Measurements from ENCODE around the gene PFKP.
"Not testable (repeated sequence)": the region's sequence is repeated elsewhere in the genome, so short reads cannot be mapped to it uniquely, and the experiment has no call there.

Gene PFKP

DNA sequence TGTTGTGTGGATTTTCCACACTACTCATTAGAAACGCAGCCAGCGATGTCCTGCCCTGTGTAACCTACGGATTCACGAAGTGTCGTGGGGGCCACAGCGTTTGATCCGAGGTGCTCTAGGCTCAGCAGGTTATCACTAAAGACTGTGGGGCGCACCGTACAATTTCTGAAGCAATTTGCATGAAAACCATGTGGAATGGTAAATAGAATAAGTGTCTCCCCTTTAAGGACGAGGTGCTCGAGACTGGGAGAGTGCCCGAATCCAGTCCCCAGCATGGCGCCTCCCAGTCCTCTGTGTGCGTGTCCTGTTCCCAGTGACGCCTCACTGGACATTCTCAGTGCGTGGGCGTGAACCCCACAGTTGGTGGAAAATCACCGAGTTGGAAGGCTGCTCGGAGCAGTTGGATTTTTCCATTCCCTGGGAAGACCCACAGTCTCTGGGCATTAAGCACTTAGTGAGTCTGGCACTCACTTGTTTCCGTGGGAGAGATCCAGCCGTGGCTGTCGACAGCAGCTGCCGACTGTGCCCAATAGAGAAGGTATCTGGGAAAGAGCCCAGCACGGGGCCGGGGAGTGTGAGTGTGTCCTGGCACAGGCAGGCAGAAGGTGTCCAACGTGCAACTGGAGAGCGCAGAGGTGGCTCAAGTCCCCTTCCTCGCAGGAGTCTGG lies 37.0 kb downstream of the PFKP start:
- Histone ChIP-seq H3K27me3 (ENCODE audit: control insufficient read depth, insufficient read depth, low read length) (no peaks in the 10 kb centered on the region), H3K9me3 (ENCODE audit: control insufficient read depth, insufficient read depth, low read length) (no peaks in the 10 kb centered on the region), H3K4me3 (ENCODE audit: low read depth, low read length) (no peak overlapping the region), H3K9ac (ENCODE audit: low read depth, low read length) (no peak overlapping the region), H3K4me1 (ENCODE audit: control insufficient read depth, insufficient read depth, low read length) (no peaks in the 10 kb centered on the region), H3K36me3 (ENCODE audit: control insufficient read depth, insufficient read depth, low read length) (peaks cover 59% of the 10 kb centered on the region)

DNA sequence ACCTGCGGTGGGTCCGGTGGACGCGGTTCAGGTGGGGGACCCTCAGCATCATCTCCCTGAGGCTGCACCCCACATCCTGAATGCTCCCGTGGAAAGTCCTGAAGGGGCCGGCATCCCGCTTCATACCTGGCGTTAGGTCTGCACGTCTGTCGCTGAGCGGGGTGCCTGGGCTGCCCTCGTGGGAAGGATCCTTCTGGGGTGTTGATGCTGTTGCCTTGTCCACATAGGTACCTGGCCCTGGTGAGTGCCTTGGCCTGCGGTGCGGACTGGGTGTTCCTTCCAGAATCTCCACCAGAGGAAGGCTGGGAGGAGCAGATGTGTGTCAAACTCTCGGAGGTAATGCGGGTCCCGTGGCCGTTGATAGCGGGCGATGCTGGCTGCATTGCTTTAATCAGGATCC lies 37.8 kb downstream of the PFKP start:
- Histone ChIP-seq H3K4me3 (ENCODE audit: low read depth, low read length) (no peak overlapping the region), H3K27me3 (ENCODE audit: control insufficient read depth, insufficient read depth, low read length) (no peaks in the 10 kb centered on the region), H3K36me3 (ENCODE audit: control insufficient read depth, insufficient read depth, low read length) (peaks cover 58% of the 10 kb centered on the region), H3K4me1 (ENCODE audit: control insufficient read depth, insufficient read depth, low read length) (no peaks in the 10 kb centered on the region), H3K9me3 (ENCODE audit: control insufficient read depth, insufficient read depth, low read length) (no peaks in the 10 kb centered on the region), H3K9ac (ENCODE audit: low read depth, low read length) (no peak overlapping the region)

DNA sequence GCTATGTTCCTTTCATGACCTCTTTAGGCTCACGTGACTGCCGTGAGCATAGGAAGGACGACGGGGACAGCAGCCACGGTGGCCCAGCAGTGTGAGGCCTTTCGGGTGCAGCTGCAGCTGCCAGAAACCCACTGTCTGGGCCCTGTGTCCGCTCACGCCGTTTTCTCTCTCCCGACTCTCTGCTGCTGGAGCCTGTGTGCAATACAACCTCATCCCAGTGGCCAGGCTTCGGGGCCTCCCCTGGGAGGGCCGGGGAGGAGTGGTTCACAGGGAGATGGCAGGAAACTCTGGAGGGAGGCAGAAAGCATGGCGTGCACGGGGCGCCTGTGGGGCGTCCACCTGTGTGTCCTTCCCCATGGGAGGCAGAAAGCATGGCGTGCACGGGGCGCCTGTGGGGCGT lies 38.6 kb downstream of the PFKP start:
- Histone ChIP-seq H3K9ac (ENCODE audit: low read depth, low read length) (no peak overlapping the region), H3K4me1 (ENCODE audit: control insufficient read depth, insufficient read depth, low read length) (no peaks in the 10 kb centered on the region), H3K4me3 (ENCODE audit: low read depth, low read length) (no peak overlapping the region), H3K36me3 (ENCODE audit: control insufficient read depth, insufficient read depth, low read length) (peaks cover 62% of the 10 kb centered on the region), H3K9me3 (ENCODE audit: control insufficient read depth, insufficient read depth, low read length) (no peaks in the 10 kb centered on the region), H3K27me3 (ENCODE audit: control insufficient read depth, insufficient read depth, low read length) (no peaks in the 10 kb centered on the region)

DNA sequence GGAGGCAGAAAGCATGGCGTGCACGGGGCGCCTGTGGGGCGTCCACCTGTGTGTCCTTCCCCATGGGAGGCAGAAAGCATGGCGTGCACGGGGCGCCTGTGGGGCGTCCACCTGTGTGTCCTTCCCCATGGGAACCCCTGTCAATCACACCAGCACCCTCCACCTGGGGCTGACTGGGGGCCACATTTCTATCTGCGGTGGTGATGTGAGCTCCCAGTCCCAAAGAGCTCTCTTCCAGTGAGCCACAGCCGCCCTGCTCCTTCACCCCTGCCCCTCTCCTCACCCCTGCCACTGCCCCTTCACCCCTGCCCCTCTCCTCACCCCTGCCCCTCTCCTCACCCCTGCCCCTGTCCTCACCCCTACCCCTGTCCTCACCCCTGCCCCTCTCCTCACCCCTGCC lies 39.0 kb downstream of the PFKP start:
- H3K9me3 ChIP-seq (ENCODE audit: control insufficient read depth, insufficient read depth, low read length); H3K27me3 ChIP-seq (ENCODE audit: control insufficient read depth, insufficient read depth, low read length); H3K9ac ChIP-seq (ENCODE audit: low read depth, low read length); H3K4me1 ChIP-seq (ENCODE audit: control insufficient read depth, insufficient read depth, low read length); H3K4me3 ChIP-seq (ENCODE audit: low read depth, low read length): not testable (repeated sequence)
- peaks cover 61% of the 10 kb centered on the region for H3K36me3 ChIP-seq (ENCODE audit: control insufficient read depth, insufficient read depth, low read length)

DNA sequence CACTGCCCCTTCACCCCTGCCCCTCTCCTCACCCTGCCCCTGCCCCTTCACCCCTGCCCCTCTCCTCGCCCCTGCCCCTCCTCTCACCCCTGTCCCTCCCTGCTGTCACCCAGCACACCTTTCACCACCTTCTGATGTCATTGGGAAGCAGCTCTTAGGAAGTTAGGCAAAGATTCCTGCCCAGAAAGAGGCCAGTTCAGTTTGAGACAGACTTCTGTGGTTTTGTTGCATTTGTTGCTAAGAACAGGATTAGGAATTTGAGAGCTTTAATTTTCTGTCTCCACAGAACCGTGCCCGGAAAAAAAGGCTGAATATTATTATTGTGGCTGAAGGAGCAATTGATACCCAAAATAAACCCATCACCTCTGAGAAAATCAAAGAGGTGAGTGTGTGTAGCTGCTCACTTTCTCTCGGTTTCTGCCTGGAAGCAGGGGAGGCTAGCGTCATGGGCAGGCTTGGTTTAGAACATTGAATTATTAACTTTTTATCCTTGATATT lies 39.6 kb downstream of the PFKP start:
- Histone ChIP-seq H3K4me3 (ENCODE audit: low read depth, low read length) (no peak overlapping the region), H3K9me3 (ENCODE audit: control insufficient read depth, insufficient read depth, low read length) (no peaks in the 10 kb centered on the region), H3K9ac (ENCODE audit: low read depth, low read length) (no peak overlapping the region), H3K27me3 (ENCODE audit: control insufficient read depth, insufficient read depth, low read length) (no peaks in the 10 kb centered on the region), H3K4me1 (ENCODE audit: control insufficient read depth, insufficient read depth, low read length) (no peaks in the 10 kb centered on the region), H3K36me3 (ENCODE audit: control insufficient read depth, insufficient read depth, low read length) (peaks cover 67% of the 10 kb centered on the region)

DNA sequence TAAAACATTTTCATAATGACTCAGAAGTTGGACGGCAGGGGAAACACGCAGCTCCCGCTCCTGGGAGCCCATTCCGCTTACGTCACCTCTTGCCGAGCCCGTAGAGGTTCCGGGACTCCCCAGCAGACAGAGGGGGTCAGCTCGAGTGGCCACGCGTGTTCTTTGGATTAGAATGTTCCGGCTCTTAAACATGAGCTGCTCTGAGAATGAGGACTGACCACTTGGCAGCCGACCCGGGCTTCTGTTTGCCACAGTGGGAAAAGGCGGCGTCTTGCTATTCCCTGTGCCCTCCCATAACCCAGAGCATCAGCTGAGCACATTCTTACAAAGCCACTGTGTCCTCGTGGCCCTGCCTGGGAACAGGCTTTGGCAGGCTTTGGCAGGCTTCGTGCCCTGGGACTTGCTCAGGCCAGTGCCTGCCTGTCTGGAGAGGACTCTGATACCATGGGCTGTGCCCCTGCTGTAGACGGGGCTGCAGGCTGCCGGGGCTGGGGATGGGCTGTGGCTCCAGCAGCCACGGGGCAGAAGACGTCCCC lies 40.1 kb downstream of the PFKP start:
- H3K4me1 ChIP-seq (ENCODE audit: control insufficient read depth, insufficient read depth, low read length): no peaks in the 10 kb centered on the region
- H3K9me3 ChIP-seq (ENCODE audit: control insufficient read depth, insufficient read depth, low read length): no peaks in the 10 kb centered on the region
- no peak overlapping the region for H3K9ac ChIP-seq (ENCODE audit: low read depth, low read length)
- H3K4me3 ChIP-seq (ENCODE audit: low read depth, low read length): no peak overlapping the region
- no peaks in the 10 kb centered on the region for H3K27me3 ChIP-seq (ENCODE audit: control insufficient read depth, insufficient read depth, low read length)
- H3K36me3 ChIP-seq (ENCODE audit: control insufficient read depth, insufficient read depth, low read length): peaks cover 72% of the 10 kb centered on the region

DNA sequence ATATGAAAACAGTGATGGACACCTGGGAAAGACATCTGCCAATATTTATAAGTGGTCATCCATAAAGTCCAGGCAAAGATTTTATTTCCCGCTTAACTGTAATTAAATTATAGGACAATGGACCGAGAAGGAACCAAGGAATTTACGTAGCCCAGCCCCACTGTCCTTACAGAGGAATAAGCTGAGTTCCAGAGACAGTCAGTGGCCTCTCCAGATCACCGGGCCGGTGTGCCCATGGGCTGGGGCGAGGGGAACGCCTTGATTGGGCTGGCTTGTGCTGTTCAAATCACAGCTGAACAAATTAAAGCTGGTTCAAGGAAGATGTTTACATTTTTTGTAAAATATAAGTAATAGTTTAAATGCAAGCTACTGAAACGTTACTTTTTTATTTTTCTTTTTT lies 40.7 kb downstream of the PFKP start:
- H3K9me3 ChIP-seq (ENCODE audit: control insufficient read depth, insufficient read depth, low read length): no peaks in the 10 kb centered on the region
- no peaks in the 10 kb centered on the region for H3K4me1 ChIP-seq (ENCODE audit: control insufficient read depth, insufficient read depth, low read length)
- no peak overlapping the region for H3K9ac ChIP-seq (ENCODE audit: low read depth, low read length)
- H3K36me3 ChIP-seq (ENCODE audit: control insufficient read depth, insufficient read depth, low read length): peaks cover 76% of the 10 kb centered on the region
- H3K4me3 ChIP-seq (ENCODE audit: low read depth, low read length): no peak overlapping the region
- no peaks in the 10 kb centered on the region for H3K27me3 ChIP-seq (ENCODE audit: control insufficient read depth, insufficient read depth, low read length)

DNA sequence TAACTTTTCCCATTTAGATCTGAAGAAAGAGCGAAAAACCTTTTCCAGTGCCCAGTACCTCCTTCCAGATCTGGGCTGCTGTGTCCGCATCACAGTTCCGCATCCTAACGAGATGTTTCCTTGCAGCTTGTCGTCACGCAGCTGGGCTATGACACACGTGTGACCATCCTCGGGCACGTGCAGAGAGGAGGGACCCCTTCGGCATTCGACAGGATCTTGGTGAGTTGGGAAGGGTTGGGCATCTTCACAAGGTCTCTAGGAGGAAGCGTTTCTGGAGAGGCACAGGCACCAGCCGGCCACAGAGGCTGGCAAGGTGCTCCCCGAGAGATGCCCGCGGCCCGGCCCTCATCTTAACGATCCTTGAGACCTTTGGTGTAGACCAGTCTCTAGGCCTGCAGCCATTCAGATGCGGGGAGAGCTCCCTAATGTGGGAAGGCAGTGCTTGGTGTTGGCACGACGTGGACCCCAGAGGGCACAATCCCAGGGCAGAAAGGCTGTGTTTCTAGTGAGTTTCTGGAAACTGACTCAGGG lies 41.3 kb downstream of the PFKP start:
- no peaks in the 10 kb centered on the region for H3K9me3 ChIP-seq (ENCODE audit: control insufficient read depth, insufficient read depth, low read length)

DNA sequence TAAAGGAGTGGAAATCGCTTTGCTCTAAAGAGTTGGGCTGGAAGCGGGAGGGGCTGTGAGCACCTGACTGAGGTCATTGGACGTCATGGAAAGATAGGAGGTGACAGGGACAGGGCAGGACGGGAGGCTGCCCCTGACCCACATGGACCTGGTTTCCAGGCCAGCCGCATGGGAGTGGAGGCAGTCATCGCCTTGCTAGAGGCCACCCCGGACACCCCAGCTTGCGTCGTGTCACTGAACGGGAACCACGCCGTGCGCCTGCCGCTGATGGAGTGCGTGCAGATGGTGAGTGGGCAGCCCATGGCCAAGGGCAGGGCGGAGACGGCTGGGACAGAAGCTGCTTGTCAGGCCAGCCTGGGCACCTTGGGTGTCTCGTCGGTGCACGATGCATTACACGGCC lies 41.8 kb downstream of the PFKP start:
- no peaks in the 10 kb centered on the region for H3K4me1 ChIP-seq (ENCODE audit: control insufficient read depth, insufficient read depth, low read length)
- no peak overlapping the region for H3K9ac ChIP-seq (ENCODE audit: low read depth, low read length)
- no peaks in the 10 kb centered on the region for H3K27me3 ChIP-seq (ENCODE audit: control insufficient read depth, insufficient read depth, low read length)
- peaks cover 76% of the 10 kb centered on the region for H3K36me3 ChIP-seq (ENCODE audit: control insufficient read depth, insufficient read depth, low read length)
- no peak overlapping the region for H3K4me3 ChIP-seq (ENCODE audit: low read depth, low read length)
- no peaks in the 10 kb centered on the region for H3K9me3 ChIP-seq (ENCODE audit: control insufficient read depth, insufficient read depth, low read length)

More for the DNA sequence above, 41.3 kb downstream of the PFKP start:
- Histone ChIP-seq H3K27me3 (ENCODE audit: control insufficient read depth, insufficient read depth, low read length) (no peaks in the 10 kb centered on the region), H3K9ac (ENCODE audit: low read depth, low read length) (no peak overlapping the region), H3K36me3 (ENCODE audit: control insufficient read depth, insufficient read depth, low read length) (peaks cover 78% of the 10 kb centered on the region), H3K4me1 (ENCODE audit: control insufficient read depth, insufficient read depth, low read length) (no peaks in the 10 kb centered on the region), H3K4me3 (ENCODE audit: low read depth, low read length) (no peak overlapping the region)

DNA sequence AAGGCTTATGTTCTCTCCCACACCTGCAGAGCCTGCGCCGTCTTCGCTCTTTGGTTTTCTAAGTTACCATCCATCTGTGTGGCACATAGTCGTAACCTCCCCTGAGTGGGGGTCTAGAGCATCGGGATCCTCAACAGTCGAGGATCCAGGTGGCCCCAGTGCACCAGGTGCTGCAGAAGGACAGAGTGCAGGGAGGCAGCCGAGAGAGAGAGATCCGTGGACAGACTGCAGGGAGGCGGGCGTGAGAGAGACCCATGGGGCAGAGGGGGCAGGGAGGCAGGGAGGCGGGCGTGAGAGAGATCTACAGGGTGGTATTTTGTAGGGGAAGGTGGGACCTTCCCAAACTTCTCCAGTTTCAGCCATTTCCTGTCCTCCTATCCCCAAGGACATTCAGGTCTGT lies 42.3 kb downstream of the PFKP start:
- Histone ChIP-seq H3K27me3 (ENCODE audit: control insufficient read depth, insufficient read depth, low read length) (no peaks in the 10 kb centered on the region), H3K4me3 (ENCODE audit: low read depth, low read length) (no peak overlapping the region), H3K9ac (ENCODE audit: low read depth, low read length) (no peak overlapping the region), H3K4me1 (ENCODE audit: control insufficient read depth, insufficient read depth, low read length) (no peaks in the 10 kb centered on the region), H3K9me3 (ENCODE audit: control insufficient read depth, insufficient read depth, low read length) (no peaks in the 10 kb centered on the region), H3K36me3 (ENCODE audit: control insufficient read depth, insufficient read depth, low read length) (peaks cover 76% of the 10 kb centered on the region)

DNA sequence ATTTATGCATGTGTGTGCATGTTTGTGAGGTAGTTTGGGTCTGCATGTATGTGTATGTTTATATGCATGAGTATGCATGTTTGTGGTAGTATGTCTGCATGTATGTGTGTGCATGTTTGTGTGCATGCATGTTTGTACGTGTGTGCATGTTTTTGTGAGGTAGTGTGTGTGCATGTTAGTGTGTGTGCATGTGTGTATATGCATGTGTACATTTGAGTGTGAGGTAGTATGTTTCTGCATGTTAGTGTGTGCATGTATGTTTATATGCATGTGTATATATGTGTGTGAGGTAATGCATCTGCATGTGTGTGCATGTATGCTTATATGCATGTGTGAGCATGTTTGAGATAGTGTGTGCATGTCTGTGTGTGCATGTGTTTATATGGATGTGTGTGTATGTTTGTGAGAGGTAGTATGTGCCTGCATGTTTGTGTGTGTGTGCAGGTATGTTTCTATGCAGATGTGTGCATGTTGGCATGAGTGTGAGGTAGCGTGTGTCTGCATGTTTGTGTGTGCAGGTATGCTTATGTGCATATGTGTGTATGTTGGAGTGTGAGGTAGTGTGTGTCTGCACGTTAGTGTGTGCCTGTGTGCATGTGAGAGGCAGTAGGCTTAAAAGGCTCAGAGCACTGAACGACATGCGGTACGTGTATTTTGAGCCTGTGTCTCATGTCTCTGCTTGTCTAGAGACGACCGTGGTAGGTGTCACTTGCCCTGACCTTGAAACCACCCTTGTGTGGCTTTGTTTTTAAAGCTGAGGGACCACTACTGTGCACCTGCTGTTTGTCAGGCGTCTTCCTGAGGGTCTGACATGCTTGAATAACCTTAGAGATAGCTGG lies 43.7 kb downstream of the PFKP start:
- H3K4me3 ChIP-seq (ENCODE audit: low read depth, low read length): no peak overlapping the region
- no peaks in the 10 kb centered on the region for H3K27me3 ChIP-seq (ENCODE audit: control insufficient read depth, insufficient read depth, low read length)
- no peaks in the 10 kb centered on the region for H3K4me1 ChIP-seq (ENCODE audit: control insufficient read depth, insufficient read depth, low read length)
- peaks cover 70% of the 10 kb centered on the region for H3K36me3 ChIP-seq (ENCODE audit: control insufficient read depth, insufficient read depth, low read length)
- H3K9ac ChIP-seq (ENCODE audit: low read depth, low read length): no peak overlapping the region
- H3K9me3 ChIP-seq (ENCODE audit: control insufficient read depth, insufficient read depth, low read length): no peaks in the 10 kb centered on the region

All from iPS-15b (cell line).